Dedifferentiated amniotic fluid mesenchymal stem cell (primary cell): ENCODE results near the gene SMG6.
"Not testable (repeated sequence)": the region's sequence is repeated elsewhere in the genome, so short reads cannot be mapped to it uniquely, and the experiment has no call there.

Experiments used
- DNase-seq: peaks from one replicate; pipeline ENCODE4 v3.0.0-alpha.2; 2016; ENCODE audit errors: extremely low spot score

Gene SMG6

DNA sequence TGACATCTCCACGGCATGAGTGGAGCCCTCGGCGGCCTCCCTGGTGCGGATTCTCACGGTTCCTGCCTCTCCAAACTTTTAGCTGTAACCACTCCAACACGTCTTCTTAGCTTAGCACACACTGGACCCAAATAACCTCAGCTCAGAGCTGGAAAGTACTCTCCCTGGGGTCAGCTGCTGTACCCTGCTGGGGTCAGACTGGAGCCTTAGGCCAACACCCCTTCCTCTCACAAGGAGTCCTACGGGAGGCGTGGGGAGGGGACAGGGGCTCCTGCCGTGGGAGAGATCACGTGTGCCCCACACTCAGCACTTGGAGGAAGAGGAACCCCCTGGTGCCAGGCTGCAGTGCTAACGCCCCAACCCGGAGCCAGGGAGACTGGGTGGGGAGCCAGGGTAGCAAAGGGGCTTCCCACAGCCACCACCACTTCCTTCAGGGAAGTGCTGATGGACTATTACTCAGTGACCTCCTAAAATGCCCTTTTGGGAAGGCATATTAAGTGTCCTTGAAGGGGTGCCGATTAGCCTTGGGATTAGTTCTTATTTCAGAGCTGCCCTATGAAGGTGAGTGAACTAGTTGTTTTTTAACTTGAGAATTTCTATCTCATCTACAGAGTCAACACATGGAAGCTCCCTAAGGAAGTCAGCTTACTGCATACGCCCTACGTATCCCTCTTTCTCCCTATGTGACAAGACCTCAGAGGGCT, 124.6 kb downstream of the SMG6 start:
- no peak for DNase-seq

DNA sequence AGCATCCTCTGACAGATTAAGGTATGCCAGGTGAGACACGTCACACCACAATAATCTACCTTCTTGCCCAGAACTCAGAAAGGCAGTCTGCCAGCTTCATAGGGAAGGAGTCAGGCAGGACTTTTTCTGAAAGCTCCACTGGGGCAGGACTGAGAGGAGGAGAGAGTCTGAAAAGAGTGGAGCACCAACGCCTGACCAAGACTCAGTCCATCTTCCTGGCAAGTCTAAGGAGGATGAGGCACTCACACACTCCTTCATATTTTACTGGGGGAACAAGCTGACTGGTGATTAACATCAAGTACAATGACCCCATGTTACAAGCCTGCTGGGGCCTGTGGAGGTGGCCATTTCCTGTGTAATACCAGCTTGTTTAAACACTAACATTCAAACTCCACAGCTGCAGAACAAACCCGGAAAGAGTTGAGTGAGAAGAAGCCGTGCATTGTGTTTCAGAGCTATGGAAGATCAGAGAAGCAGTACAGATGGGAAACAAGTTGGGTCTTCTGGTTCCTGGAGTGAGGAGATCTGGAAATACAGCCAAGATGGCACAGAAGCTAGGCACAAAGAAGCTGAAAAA, 126.3 kb downstream of the SMG6 start:
- no peak for DNase-seq

DNA sequence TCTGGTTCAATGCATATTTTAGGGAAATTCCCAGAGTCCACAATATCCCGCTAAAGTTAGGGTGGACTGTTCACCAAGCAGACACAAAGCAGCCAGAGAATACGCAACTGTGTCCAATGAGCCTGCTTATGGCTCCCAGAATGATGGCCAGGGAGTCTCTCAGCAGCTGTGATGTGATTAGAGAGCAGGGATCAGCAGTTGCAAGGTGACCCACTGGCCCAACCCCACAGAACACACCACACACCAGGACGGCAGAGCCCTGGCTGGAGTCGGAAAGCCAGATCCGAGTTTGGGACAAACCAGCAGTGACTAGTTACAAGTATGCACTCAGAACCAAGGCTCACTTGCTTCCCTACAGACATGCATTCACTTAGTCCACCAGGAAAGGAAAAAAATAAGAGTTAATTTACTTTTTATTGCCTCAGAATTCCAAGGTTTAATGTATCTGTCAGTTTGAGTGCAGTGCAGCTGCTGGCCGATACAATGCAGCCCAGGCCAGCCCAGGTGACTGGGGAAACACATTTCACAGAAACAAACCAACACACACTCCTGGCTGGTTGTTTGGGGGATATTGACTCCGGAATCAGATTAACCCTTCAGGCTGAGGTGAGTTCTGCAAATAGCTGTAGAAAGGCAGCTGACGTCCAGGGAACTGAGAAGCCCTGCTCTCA, 127.0 kb downstream of the SMG6 start:
- DNase-seq = no peak

DNA sequence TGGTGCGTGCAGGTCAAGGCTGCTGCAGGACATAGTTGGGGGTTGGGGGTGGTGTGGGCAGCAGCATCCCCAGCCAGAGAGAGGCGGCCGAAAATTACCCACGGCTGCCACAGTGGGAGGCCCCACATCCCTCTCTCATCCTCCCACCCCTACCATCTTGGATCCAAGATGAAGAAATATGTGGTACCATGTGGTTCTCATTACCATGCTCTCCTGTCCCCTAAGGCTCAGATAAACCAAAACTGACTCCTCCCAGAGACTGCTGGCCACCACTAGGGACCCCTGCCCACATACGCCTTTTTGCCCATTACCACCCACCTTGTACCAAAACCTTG, 128.3 kb downstream of the SMG6 start:
- DNase-seq = peak; percentile 42

DNA sequence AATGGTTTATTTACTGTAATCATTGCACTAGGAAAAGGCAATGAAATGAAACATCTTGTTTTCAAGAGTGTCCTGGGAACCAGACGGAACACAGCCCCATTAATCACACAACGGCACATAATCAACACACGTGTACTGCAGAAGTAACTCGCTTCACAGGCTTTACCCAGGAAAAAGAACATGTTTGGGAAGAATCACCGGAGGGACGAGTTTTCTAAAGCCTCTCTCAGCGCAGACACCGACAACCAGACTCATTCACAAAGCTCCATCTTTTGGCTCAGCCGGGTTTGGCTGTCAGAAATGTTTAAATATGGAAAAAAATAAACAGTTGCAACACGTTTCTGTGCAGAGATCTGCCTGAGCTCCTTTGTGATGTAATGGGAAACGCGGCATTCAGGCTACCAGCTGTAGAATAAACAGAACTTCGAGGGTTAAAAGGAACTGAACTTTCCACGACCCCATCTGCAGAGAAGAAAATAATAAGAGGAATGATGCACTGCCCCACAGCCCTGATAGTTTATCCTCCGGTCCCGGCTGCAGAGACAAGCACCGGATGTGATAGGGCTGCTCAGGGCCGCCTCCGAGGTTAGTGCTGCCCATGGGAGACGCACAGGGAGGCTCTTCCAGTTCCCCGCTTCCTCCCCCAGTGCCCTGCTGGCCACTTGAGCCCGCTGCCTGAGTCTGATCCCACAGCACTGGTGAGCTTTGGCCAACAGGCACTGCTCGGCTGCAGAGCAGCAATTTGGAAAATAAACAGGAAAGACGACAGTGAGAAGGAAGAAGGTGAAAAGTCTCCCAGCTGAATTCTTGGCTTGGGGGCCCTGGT, 128.9 kb downstream of the SMG6 start:
- peak; percentile 31 for DNase-seq

DNA sequence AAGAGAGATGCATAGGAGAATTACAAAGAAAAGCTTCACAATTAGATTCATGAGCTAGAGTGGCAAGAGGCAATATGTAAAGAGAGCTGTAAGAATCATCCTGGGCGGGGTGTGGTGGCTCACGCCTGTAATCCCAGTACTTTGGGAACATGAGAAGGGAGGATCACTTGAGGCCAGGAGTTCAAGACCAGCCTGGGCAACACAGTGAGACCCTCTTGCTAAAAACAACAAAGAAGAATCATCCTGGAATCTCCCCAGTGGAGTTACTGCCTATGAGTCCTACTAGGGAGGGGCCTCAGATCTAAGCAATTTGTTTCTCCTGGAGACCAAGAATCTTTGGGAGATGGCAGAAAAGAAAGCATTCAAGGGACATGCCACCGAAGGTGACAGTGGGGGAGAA, 129.6 kb downstream of the SMG6 start:
- DNase-seq = no peak

DNA sequence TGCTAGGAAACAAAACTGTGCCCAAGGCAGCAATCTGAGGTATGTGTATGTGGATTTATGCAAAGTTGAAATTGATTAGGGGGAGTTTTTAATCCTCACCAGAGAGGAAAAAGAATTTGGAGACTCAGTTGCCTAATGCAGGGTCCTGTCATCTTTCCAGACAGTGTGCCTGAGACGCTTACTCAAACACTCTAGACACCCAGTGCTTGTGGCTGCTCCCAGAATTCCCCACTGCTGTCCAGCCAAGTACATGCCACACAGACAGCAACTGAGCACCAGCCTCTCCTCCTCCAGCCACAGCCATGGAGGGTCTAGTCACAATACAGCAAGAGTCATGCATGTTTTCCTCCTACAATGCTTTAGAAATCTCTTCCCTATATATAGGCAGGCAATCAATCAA, 130.6 kb downstream of the SMG6 start:
- peak; percentile 49 for DNase-seq

DNA sequence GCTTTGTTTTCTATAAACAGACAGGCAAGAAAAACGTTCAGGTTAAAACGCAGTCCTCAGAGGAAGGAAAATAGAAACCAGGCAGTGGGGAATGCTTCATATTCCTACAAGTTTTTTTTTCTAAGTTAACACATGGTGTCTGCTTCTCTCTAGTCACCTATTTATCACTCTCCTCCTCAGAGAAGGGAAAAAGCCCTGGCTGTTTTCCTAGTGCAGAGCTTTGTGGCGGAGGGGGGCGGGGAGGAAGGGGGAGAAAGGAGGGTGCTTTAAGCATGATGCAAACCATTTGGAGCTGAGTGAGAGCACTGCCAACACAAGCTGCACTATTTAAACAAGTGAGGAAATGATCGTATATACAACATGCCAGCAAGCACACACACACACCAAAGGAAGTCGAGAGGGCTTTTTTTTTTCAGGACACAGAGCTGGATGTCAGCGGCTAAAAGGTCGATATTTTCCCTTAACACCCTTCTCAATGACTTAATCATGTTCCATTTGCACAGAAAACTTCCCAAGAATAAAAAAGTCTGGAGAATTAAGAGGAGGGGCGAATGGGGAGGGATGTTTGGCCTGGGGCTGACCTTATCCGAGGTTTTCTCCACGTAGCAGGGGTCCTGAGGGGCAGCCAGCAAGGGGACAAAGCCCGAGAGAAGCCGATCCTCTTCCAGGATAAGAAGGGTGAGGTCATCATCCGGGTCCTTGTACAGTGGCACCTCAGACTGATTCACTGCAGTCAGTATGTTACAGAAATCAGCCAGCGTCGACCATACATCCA, 131.3 kb downstream of the SMG6 start:
- peak; percentile 89 for DNase-seq

DNA sequence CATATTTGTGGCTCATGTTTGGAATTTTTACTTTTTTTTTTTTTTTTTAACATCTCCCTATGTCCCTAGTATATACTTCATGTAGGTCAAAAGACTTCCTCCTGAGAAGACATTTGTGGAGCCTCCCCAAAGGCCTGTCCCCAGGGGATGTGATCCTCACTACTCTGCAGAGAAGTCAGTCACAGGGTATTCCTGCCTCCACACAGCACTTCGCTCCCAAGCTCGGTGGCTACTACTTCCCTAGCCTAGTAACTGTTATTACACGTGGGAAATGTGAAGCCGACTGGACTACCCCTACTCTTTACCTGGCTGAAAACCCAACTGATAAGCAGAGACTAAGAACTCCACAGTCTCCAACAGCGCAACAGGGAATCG, 131.9 kb downstream of the SMG6 start:
- DNase-seq = no peak

DNA sequence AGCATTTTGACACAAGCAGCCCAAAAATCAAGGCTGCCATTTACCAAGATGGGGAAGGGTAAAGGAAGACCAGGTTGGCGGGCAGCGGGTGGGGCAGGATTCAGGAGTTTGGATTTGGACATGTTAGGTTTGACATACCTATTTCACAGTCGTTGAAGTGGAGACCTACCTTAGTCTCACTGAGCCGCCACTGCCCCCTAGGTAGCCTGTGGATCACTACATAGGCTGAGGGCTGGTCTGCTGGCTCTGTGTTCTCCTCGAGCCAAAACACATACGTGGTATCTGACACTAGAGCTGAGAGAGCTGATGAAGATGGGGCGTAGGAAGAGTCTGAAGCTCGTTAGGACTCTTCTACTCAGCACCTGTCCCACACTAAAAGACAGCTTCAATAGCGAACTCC, 133.6 kb downstream of the SMG6 start:
- DNase-seq = no peak

DNA sequence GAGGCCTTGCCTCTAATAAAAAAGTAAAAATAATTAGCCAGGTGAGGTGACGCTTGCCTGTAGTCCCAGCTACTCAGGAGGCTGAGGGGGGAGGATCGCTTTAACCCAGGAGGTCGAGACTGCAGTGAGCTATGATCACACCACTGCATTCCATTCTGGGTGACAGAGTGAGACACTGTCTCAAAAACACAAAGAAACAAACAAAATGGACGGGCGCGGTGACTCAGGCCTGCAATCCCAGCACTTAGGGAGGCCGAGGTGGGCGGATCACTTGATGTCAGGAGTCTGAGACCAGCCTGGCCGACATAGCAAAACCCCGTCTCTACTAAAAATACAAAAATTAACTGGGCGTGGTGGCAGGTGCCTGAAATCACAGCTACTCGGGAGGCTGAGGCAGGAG, 137.9 kb downstream of the SMG6 start:
- DNase-seq = not testable (repeated sequence)

DNA sequence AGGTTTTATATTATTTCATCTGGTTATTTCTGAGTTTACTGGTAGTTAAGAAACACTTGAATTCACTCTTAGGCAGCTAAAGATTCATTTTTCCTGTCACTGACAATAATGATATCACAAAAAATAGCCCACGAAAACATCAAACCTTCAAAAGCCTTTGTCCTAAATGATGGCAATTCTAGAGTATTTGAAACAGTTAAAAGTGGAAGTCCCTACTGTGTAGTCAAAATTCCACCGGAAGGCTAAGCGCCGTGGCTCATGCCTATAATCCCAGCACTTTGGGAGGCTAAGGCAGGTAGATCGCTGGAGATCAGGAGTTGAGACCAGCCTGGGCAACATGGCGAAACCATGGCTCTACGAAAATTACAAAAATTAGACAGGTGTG, 145.2 kb downstream of the SMG6 start:
- DNase-seq = no peak

DNA sequence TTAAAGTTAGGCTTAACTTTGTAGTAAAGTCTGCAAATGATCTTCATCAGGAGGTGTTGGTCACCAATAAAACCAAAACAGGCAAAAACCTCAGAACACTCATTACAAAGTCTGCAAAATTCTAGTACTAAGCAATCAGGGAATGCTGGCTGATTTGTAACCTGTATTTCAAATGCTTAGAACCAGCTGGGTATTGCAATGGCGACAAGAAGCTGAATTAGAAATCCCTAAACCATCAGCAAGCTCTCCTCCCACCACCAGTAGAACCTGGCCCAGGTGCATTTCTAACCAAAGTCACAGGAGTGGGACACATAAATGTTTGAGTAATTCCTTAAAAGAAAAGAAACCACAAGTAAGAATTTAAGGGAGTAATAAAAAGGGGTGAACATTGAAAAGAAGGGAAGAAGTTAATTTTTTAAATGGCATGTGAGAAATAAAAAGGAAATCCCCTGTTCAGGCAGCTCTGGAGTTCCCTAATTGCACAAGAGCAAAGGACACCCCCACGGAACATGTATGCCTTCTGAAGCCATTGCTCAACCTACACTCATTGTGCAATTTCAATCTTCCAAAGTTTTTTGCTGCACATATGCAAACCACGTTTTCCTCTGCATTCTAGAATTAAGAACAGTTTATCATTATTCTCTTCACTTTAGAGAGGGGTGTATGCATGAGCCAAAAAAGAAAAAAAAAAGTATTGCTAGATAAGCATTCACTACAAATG, 145.8 kb downstream of the SMG6 start:
- DNase-seq = peak; percentile 85

DNA sequence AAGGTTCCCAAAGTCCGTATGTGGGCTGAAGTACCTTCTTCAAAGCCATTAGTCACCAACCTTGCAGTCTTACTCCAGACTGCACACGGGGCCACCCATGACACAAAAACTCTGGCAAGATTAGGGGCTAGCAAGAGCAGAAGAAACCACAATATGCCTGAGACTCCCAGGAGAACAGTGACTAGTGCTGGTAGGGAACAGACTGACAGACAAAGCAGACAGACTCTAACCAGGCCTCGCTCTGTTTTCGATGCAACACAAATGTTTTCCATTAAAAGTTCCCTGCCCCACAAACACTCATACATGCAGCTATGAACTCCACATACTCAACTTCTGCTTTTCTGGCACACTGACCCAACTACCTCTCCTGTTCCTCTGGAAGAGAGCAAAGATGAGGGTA, 146.5 kb downstream of the SMG6 start:
- no peak for DNase-seq

DNA sequence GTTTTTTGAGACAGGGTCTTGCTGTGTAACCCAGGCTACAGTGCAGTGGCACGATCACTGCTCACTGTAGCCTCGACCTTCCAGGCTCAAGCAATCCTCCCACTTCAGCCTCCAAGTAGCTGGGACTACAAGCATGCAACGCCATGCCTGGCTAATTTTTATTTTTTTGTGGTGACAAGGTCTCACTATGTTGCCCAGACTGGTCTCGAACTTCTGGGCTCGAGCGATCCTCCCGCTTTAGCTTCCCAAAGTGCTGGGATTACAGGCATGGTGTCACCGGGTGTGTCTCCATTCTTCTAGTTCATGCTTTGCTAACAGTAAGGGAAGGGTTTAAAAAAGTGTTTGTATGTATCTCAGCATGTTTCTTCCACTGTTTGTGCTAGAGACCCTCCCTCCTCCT, 146.9 kb downstream of the SMG6 start:
- no peak for DNase-seq

DNA sequence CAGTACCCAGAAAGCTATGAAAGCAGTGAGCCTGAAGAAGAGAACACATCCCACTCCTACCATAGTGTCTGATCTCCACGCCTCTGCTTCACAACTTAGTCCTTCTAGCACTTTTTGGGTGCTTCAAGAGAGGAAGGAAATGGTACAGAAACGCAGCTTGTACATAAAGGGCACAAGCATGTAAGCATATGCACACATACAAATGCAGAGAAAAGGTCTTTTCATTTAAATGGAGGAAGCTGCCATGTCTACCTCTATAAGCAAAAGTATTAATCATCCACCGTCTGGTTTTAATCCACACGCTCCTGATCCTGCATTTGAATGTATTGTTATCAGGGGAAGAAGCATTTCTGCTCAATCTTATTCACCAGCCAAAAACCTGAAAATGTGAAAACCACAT, 148.0 kb downstream of the SMG6 start:
- no peak for DNase-seq

DNA sequence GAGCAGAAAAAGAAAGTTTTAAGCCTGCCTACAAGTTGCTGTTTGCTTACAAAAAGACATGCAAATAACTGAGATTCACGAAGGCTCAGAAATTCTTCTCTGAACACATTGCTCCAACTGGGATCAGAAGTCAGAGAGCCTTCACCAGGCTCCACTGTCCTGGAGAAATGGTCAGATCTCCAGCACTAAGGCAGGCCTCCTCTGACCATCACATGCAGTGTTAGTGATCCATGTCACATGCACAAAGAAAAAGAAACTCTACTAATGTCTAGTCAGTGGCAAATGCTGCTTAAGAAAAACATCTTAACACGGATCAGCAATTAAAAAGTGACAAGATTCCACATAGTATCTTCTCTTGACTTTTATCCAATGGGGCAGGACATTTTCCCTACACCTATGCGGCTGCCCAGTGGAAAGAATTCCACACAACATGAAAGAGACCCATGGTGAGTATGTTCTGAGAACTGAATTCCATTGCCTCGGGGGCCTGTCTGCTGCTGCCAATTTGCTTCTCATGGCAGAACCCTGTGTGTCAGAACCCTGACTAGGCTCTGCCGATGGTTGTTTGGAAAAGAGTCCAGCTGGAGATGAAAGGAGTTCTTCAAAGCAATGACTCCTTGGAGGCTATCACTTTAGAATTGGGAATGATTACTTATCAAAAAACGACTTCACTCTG, 152.1 kb downstream of the SMG6 start:
- no peak for DNase-seq

DNA sequence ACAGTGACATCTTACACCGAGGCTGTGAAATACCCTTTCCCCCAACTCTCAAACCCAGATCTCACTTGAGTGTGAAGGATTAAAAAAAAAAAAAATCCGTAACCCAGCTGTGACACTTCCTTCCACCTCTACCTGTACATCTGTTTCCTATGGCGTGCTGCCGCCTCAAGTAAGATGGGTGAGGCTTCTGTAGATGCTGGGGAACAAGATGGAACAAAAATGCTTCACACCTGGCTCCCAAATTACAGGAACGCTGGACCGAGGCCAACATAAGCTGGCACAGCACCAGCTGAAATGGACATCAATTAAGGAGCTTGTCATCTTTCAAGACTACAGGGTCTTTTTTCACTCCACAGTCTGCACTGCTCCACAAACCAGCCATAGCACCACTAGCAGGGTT, 152.8 kb downstream of the SMG6 start:
- DNase-seq = no peak

DNA sequence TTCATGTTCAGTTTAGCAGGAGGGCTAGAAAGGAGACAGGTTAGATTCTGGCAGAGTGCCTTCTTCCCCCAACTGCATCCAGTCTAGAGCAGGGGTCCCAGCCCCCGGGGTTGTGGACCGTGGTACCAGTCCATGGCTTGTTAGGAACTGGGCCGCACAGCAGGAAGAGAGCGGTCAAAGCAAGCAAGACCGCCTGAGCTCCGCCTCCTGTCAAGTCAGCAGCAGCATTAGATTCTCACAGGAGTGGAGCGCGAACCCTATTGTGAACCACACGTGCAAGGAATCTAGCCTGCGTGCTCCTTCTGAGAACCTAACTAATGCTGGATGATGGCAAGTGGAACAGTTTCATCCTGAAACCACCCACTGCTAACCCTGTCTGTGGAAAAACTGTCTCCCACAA, 153.7 kb downstream of the SMG6 start:
- DNase-seq = no peak

DNA sequence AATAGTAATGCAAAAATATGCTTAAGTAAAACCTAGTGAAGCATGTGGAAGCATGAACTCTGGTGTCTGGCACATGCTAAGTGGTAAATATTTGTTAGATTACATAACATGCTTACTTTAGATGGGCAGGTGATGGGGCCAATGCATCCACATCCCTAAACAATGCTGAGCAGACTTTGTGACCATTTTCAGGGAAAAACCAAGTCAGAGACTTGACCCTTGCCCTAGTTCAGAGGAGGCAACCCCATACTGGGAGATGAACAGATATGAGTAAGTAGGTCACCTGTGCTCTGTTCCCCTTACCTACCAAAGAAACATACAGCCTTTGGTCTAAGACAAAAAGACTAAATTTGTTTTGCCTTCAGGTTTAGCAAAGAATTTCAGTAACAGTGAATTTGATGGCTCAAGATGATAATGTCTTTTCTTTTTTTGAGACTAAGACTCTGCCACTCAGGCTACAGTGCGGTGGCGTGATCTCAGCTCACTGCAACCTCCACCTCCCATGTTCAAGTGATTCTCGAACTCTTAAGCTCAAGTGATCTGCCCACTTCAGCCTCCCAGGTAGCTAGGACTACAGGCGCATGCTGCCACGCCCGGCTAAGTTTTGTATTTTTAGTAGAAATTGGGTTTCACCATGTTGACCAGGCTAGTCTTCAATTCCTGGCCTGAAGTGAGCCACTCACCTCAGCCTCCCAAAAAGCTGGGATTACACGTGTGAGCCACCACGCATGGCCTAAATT, 157.3 kb downstream of the SMG6 start:
- no peak for DNase-seq
